Activated CD8-positive, alpha-beta T cell treated with anti-CD3 and anti-CD28 coated beads for 36 hours (primary cell): ENCODE measurements around the gene CACNA1C. TPM values are rescaled to one million over a fixed set of nuclear protein-coding genes. Genes with fewer than 3 reads are reported as not detected.
"Not testable (repeated sequence)": the region's sequence is repeated elsewhere in the genome, so short reads cannot be mapped to it uniquely, and the experiment has no call there.

Experiments
- ATAC-seq: fragments of 200-7000 bp; cut with Tn5 transposase; one replicate; pipeline ENCODE4 v1.10.0; 2021; ENCODE audit warnings: mild to moderate bottlenecking, moderate library complexity
- CTCF ChIA-PET: fragments of 350-600 bp; sonication (Branson Sonifier 250); formaldehyde crosslinking; loops from one replicate; lab custom pipeline; 2021; ENCODE audit warnings: antibody characterized with exemption; lab: Charles Lee
- POLR2A ChIA-PET: fragments of 350-600 bp; sonication (Branson Sonifier 250); formaldehyde crosslinking; loops from one replicate; lab custom pipeline; 2021; ENCODE audit warnings: antibody characterized with exemption; lab: Charles Lee
- DNase-seq: peaks from one replicate; pipeline ENCODE4 v3.0.0-alpha.2; 2020
- H3K27ac Mint-ChIP-seq: one replicate; pipeline ENCODE4 v1.8.0; 2021; ENCODE audit warnings: mild to moderate bottlenecking, mixed read lengths
- H3K27me3 Mint-ChIP-seq: one replicate; pipeline ENCODE4 v1.8.0; 2021; ENCODE audit warnings: mixed read lengths
- H3K36me3 Mint-ChIP-seq: one replicate; pipeline ENCODE4 v1.8.0; 2021; ENCODE audit warnings: low read depth, mixed read lengths
- H3K4me1 Mint-ChIP-seq: one replicate; pipeline ENCODE4 v1.8.0; 2021; ENCODE audit warnings: low read depth, mixed read lengths
- H3K4me3 Mint-ChIP-seq: one replicate; pipeline ENCODE4 v1.8.0; 2021; ENCODE audit warnings: mild to moderate bottlenecking, moderate library complexity, mixed read lengths
- H3K9me3 Mint-ChIP-seq: one replicate; pipeline ENCODE4 v1.8.0; 2021; ENCODE audit warnings: mixed read lengths
- CTCF ChIP-seq: fragments of 200-600 bp; IDR thresholded peaks from one replicate; pipeline ENCODE4 v1.8.0; 2022; ENCODE audit warnings: antibody characterized with exemption, mild to moderate bottlenecking
- intact Hi-C: fragments of 100-400 bp; cut with micrococcal nuclease; formaldehyde crosslinking; loops from one replicate; pipeline ENCODE4 v1.10.0; 2022
- total RNA-seq, 2 experiments: library from RNA; stranded (reverse); gene quantifications; one replicate each; pipeline ENCODE4 v1.2.3, GENCODE V29; 2021

The CACNA1C gene
- total RNA-seq, 2 experiments from 2014 or later: 0.02 to 0.05 TPM

- H3K27me3 Mint-ChIP-seq: peaks cover 4% of the 10 kb centered on the region
- no peak for TF ChIP-seq CTCF
- H3K27ac Mint-ChIP-seq: no peak overlapping the region
- DNase-seq (no peak), ATAC-seq (no peak)
- intact Hi-C loops: no loop called here
- no peaks in the 10 kb centered on the region for H3K4me1 Mint-ChIP-seq
- ChIA-PET POLR2A (no interaction called here), CTCF (no interaction called here)
- H3K4me3 Mint-ChIP-seq: no peak overlapping the region
- H3K9me3 Mint-ChIP-seq: no peaks in the 10 kb centered on the region
- no peaks in the 10 kb centered on the region for H3K36me3 Mint-ChIP-seq
Observed at GRCh38 chr12:2490831-2491230, 438.0 kb downstream of the CACNA1C start.

- CTCF ChIA-PET, H3K27ac Mint-ChIP-seq, intact Hi-C loops, H3K9me3 Mint-ChIP-seq, H3K4me3 Mint-ChIP-seq, DNase-seq, H3K36me3 Mint-ChIP-seq, ATAC-seq, H3K4me1 Mint-ChIP-seq, POLR2A ChIA-PET, H3K27me3 Mint-ChIP-seq: not testable (repeated sequence)
Observed at GRCh38 chr12:2491349-2491748, 438.6 kb downstream of the CACNA1C start.

GRCh38 chr12:2492236-2492635, 439.4 kb downstream of the CACNA1C start:
- Mint-ChIP-seq H3K27ac (no peak overlapping the region), H3K9me3 (no peaks in the 10 kb centered on the region), H3K4me3 (no peak overlapping the region), H3K36me3 (no peaks in the 10 kb centered on the region), H3K4me1 (no peaks in the 10 kb centered on the region), H3K27me3 (peaks cover 5% of the 10 kb centered on the region)
- ChIA-PET POLR2A (no interaction called here), CTCF (no interaction called here)
- no peak for TF ChIP-seq CTCF
- intact Hi-C loops: no loop called here
- ATAC-seq: no peak
- DNase-seq: no peak

GRCh38 chr12:2493086-2493485, 440.3 kb downstream of the CACNA1C start:
- Mint-ChIP-seq H3K9me3 (no peaks in the 10 kb centered on the region), H3K36me3 (no peaks in the 10 kb centered on the region), H3K27ac (no peak overlapping the region), H3K27me3 (peaks cover 5% of the 10 kb centered on the region), H3K4me3 (no peak overlapping the region), H3K4me1 (no peaks in the 10 kb centered on the region)
- TF ChIP-seq CTCF: no peak
- intact Hi-C loops: no loop called here
- ChIA-PET POLR2A (no interaction called here), CTCF (no interaction called here)
- DNase-seq (no peak), ATAC-seq (no peak)

- ATAC-seq: no peak
Observed at GRCh38 chr12:2494486-2495192, 441.9 kb downstream of the CACNA1C start.

More at GRCh38 chr12:2494486-2495192, 441.9 kb downstream of the CACNA1C start:
- CTCF ChIA-PET: no interaction called here
- no peaks in the 10 kb centered on the region for H3K9me3 Mint-ChIP-seq
- peaks cover 5% of the 10 kb centered on the region for H3K27me3 Mint-ChIP-seq
- intact Hi-C loops: no loop called here
- H3K36me3 Mint-ChIP-seq: no peaks in the 10 kb centered on the region
- no peak for TF ChIP-seq CTCF
- DNase-seq: no peak
- H3K4me3 Mint-ChIP-seq: no peak overlapping the region
- H3K27ac Mint-ChIP-seq: no peak overlapping the region
- no peaks in the 10 kb centered on the region for H3K4me1 Mint-ChIP-seq
- POLR2A ChIA-PET: no interaction called here
